Measurements from ENCODE around the gene MED7. TPM values are rescaled to one million over a fixed set of nuclear protein-coding genes. Genes with fewer than 3 reads are reported as not detected.

The MED7 gene
- 5.8 and 14.1 TPM in 2 replicates for total RNA-seq (2011; cell fraction: chromatin; rRNA removed; ENCODE audit: low replicate concordance)
- total RNA-seq (2011; cell fraction: nucleolus; rRNA removed), result 6.3 and 8.3 TPM in 2 replicates
- 10.6 and 14.0 TPM in 2 replicates for total RNA-seq (2011; cell fraction: nucleoplasm; rRNA removed)
- 4.5 and 4.8 TPM in 2 replicates for total RNA-seq (2014; rRNA removed)
- total RNA-seq (2014; rRNA removed; fragmentation: Illumina TruSeq; extraction: Trizol), result 11.2 and 12.9 TPM in 2 replicates
- total RNA-seq (2015; rRNA removed; fragmentation: Illumina TruSeq; extraction: Trizol), result 9.2 and 11.8 TPM in 2 replicates
- total RNA-seq (2021), result 6.7 and 7.2 TPM in 2 replicates
- polyA plus RNA-seq (2011; rRNA removed), result 10.6 and 15.4 TPM in 2 replicates
- polyA plus RNA-seq (2011; cell fraction: cytosol; rRNA removed), result 2.9 and 4.9 TPM in 2 replicates
- polyA plus RNA-seq (2011; cell fraction: nucleus; rRNA removed), result 3.9 and 8.3 TPM in 2 replicates
- 9.5 and 12.0 TPM in 2 replicates for polyA plus RNA-seq (2012)
- 13.6 and 17.4 TPM in 2 replicates for polyA plus RNA-seq (2014; fragmentation: Illumina TruSeq; extraction: Trizol)
- polyA plus RNA-seq (2014; fragmentation: Nextera tagmentation; extraction: Ambion mirVana), result 10 to 100 TPM; 37.1 to 38.7 TPM
- polyA plus RNA-seq (2014; rRNA removed), result 12.2 and 16.9 TPM in 2 replicates
- 7.9 and 9.6 TPM in 2 replicates for polyA minus RNA-seq (2011; rRNA and poly(A)+ RNA removed)
- 2.2 and 4.4 TPM in 2 replicates for polyA minus RNA-seq (2011; cell fraction: cytosol; rRNA and poly(A)+ RNA removed)
- 3.9 and 6.4 TPM in 2 replicates for polyA minus RNA-seq (2011; cell fraction: nucleus; rRNA and poly(A)+ RNA removed)
- Bru-seq, nascent RNA, result percentile 85 among the genes with signal in this experiment
- percentile 70 among the genes with signal in this experiment for BruChase-seq, experiment 1, labeled RNA remaining after a 2-hour chase
- percentile 71 among the genes with signal in this experiment for BruChase-seq, experiment 2, labeled RNA remaining after a 6-hour chase
- long read RNA-seq, experiment 1, transcript MED7-201 (2 exons, 2,402 nt), result major isoform, 15 of 24 reads
- long read RNA-seq, experiment 1, partial matches to known transcripts, result 0 of 24 reads
- long read RNA-seq, experiment 1, other reads (novel, unspliced or antisense), result 5 of 24 reads
- long read RNA-seq, experiment 2, partial matches to known transcripts, result 0 of 10 reads
- long read RNA-seq, experiment 2, other reads (novel, unspliced or antisense), result 6 of 10 reads
- long read RNA-seq, experiment 3, transcript MED7-201 (2 exons, 2,402 nt), result major isoform, 10 of 10 reads
- long read RNA-seq, experiment 3, partial matches to known transcripts, result 0 of 10 reads
- long read RNA-seq, experiment 3, other reads (novel, unspliced or antisense), result 0 of 10 reads

- CTCF ChIA-PET (ENCODE audit: low intra/inter-chr PET ratio), result no interaction called here
- TF ChIP-seq NBN (IDR thresholded peaks at IDR 0.05; ENCODE audit: low read depth), result no peak
- TF ChIP-seq PREB (CRISPR knock-in tag; IDR thresholded peaks at IDR 0.05), result no peak; the same call in 1 of the 2 replicates
- TF ChIP-seq MYBL2 (IDR thresholded peaks at IDR 0.05; ENCODE audit: low read depth), result peak; percentile 96
- TF ChIP-seq MYBL2 (CRISPR knock-in tag; IDR thresholded peaks at IDR 0.05; ENCODE audit: borderline replicate concordance), result no peak
- TF ChIP-seq ZNF511 (CRISPR knock-in tag; IDR thresholded peaks at IDR 0.05), result peak; percentile 66; the same call in 1 of the 2 replicates
- TF ChIP-seq FOXM1 (IDR thresholded peaks at IDR 0.05; ENCODE audit: low read depth), result peak; percentile 97
- no peak for TF ChIP-seq FOXM1 (CRISPR knock-in tag; IDR thresholded peaks at IDR 0.05; ENCODE audit: low read depth)
- TF ChIP-seq MXI1 (IDR thresholded peaks at IDR 0.05; ENCODE audit: low read depth, low read length), result no peak
- TF ChIP-seq TGIF2 (CRISPR knock-in tag; IDR thresholded peaks at IDR 0.05), result no peak
- no peak for TF ChIP-seq RUNX1 (IDR thresholded peaks at IDR 0.05; ENCODE audit: low read depth)
- TF ChIP-seq ILF3 (IDR thresholded peaks at IDR 0.05; ENCODE audit: borderline replicate concordance), result no peak
- TF ChIP-seq PHB2 (IDR thresholded peaks at IDR 0.05; ENCODE audit: low read depth), result no peak
- TF ChIP-seq ZNF239 (CRISPR knock-in tag; IDR thresholded peaks at IDR 0.05), result no peak
- 0 out of 4 replicates have a peak, but pooled peaks of 1 of the 2 experiments have one; percentile 28 for TF ChIP-seq HDAC1 (IDR thresholded peaks at IDR 0.05)
- no peak for TF ChIP-seq PHTF2 (CRISPR knock-in tag; IDR thresholded peaks at IDR 0.05)
- no peak for TF ChIP-seq E2F3 (CRISPR knock-in tag; IDR thresholded peaks at IDR 0.05)
- TF ChIP-seq ZC3H11A (IDR thresholded peaks at IDR 0.05; ENCODE audit: low read depth, low read length), result no peak
Measured at GRCh38 chr5:157142317-157143126, at the start of gene MED7. TSS of gene MED7 (minus strand) at chr5:157142865. CDS start at chr5:157139431, 3,434 bp downstream.

More at GRCh38 chr5:157142317-157143126, at the start of gene MED7:
- ATAC-seq (peak; percentile 99), FAIRE-seq (peak; percentile 99), DNase-seq (ENCODE audit: extremely low read depth in 1 of 4, low spot score in 3 of 4) (peak; percentile 97 to 98 (median 98))
- TSS peak; percentile 74 for BruUV-seq (replicated peaks)
- peaks cover 5 to 8% of the 10 kb centered on the region in 2 experiments for H3K4me1 ChIP-seq (replicated peaks in 1 of 2; ENCODE audit: control insufficient read depth in 2 of 2, insufficient read depth in 2 of 2, low read length in 2 of 2)
- peak within 1 kb of the TSS; percentile 98 for H2AFZ ChIP-seq (ENCODE audit: low read depth, low read length)
- H3K9me1 ChIP-seq (ENCODE audit: control insufficient read depth, insufficient read depth, low read length), result no peaks in the 10 kb centered on the region
- WGBS (ENCODE audit: insufficient coverage, low coverage, missing lambda C conversion rate), result under 1% methylated on average over 27 of the region's 48 CpGs
- POLR2A ChIA-PET, result interaction anchor here (0.6 to 1.7 kb wide), 7 partner anchors 26 to 367 kb away, joined by 3 to 8 read pairs (median 3); no protein-coding TSS in a partner anchor
- H3K4me3 ChIP-seq, result peak within 1 kb of the TSS; percentile 80
- H3K9ac ChIP-seq (ENCODE audit: insufficient read depth in 1 of 2, low read depth in 2 of 2, low read length in 2 of 2), result peak within 1 kb of the TSS; percentile 95 to 99
- no peaks in the 10 kb centered on the region for H3K27me3 ChIP-seq (ENCODE audit: control insufficient read depth in 2 of 2, insufficient read depth in 2 of 2, low read length in 2 of 2)
- peaks cover 19% of the 10 kb centered on the region; the same call in 2 of the 3 replicates for H3K36me3 ChIP-seq (ENCODE audit: control insufficient read depth, insufficient read depth, low read length)
- in situ Hi-C loops (cut with MboI) (no loop called here), intact Hi-C loops (cut with micrococcal nuclease) (loop anchor here (10.0 kb wide), 1 partner anchor 602 kb away; the partner anchor contains the start of gene LSM11)
- peak within 1 kb of the TSS; percentile 82 for H3K4me2 ChIP-seq (ENCODE audit: insufficient read depth, low read length)
- peak within 1 kb of the TSS; percentile 94 for H3K27ac ChIP-seq (ENCODE audit: extremely low read depth, low read depth, low read length)
- peaks cover 23% of the 10 kb centered on the region for H3K79me2 ChIP-seq (ENCODE audit: control insufficient read depth, insufficient read depth, low read length)
- H4K20me1 ChIP-seq (replicated peaks; ENCODE audit: control insufficient read depth, insufficient read depth, low read length), result no peaks in the 10 kb centered on the region
- H3K9me3 ChIP-seq (replicated peaks; ENCODE audit: control insufficient read depth, insufficient read depth, low read depth, low read length), result peaks cover 3% of the 10 kb centered on the region; the same call in 1 of the 2 replicates
